HepG2 (cell line): ENCODE results near the gene MS4A10. TPM values are rescaled to one million over a fixed set of nuclear protein-coding genes. Genes with fewer than 3 reads are reported as not detected.
"Not testable (repeated sequence)": the region's sequence is repeated elsewhere in the genome, so short reads cannot be mapped to it uniquely, and the experiment has no call there.

ENCODE experiments used
- ATAC-seq: fragments of 200-7000 bp; cut with Tn5 transposase; 3 replicates; pipeline ENCODE4 v1.9.1; 2020; ENCODE audit warnings: mild to moderate bottlenecking, moderate library complexity
- BruUV-seq: library from RNA; stranded (reverse); fragments of 400-500 nt; replicated peaks from 2 replicates; lab custom pipeline; 2021; lab: Mats Ljungman, UMichigan
- CTCF ChIA-PET: fragments of 300-600 bp; formaldehyde crosslinking; extraction: SDS; loops from one replicate; lab custom pipeline; 2021; ENCODE audit warnings: low total read pairs, inconsistent platforms, low intra/inter-chr PET ratio; lab: Yijun Ruan, JAX
- POLR2A ChIA-PET: fragments of 350-600 bp; sonication (Branson Sonifier 250); formaldehyde crosslinking; loops from one replicate; lab custom pipeline; 2020; ENCODE audit warnings: antibody characterized with exemption, inconsistent platforms; lab: Yijun Ruan, JAX
- DNase-seq: peaks from one replicate; pipeline ENCODE4 v3.0.0-alpha.2; 2015; ENCODE audit warnings: low spot score
- FAIRE-seq: peaks from 3 replicates; lab custom pipeline; 2011; peaks lifted over from hg19 to GRCh38; lab: Jason Lieb, UNC
- H2AFZ ChIP-seq: one replicate; pipeline ENCODE4 v1.6.1; 2011; ENCODE audit warnings: low read length, inconsistent platforms
- H3K27ac ChIP-seq: fragments of 300-600 bp; 3 replicates; pipeline ENCODE4 v1.8.0; 2011; ENCODE audit warnings: mixed run types, mild to moderate bottlenecking, mixed read lengths, low read length, inconsistent platforms; ENCODE audit not compliant: insufficient read depth; ENCODE audit errors: extremely low read length
- H3K27me3 ChIP-seq, 2 experiments: fragments of 200-600 bp in 1 of 2; 2 replicates in 1 of 2; 3 replicates in 1 of 2; pipeline versions ENCODE4 v1.6.0 to v1.8.0; 2011; ENCODE audit warnings: low read length in 2 of 2, mild to moderate bottlenecking in 2 of 2, moderate library complexity in 2 of 2, inconsistent platforms in 1 of 2; ENCODE audit not compliant: insufficient read depth in 2 of 2, control insufficient read depth in 1 of 2
- H3K36me3 ChIP-seq, 2 experiments: fragments of 200-600 bp in 1 of 2; replicated peaks in 1 of 2; 2 replicates in 1 of 2; 3 replicates in 1 of 2; pipeline versions ENCODE4 v1.5.1 to v1.8.0; 2011; ENCODE audit warnings: low read length in 2 of 2, inconsistent platforms in 1 of 2; ENCODE audit not compliant: insufficient read depth in 2 of 2, control insufficient read depth in 1 of 2
- H3K4me1 ChIP-seq: 2 replicates; pipeline ENCODE4 v1.5.1; 2012; ENCODE audit warnings: low read length, inconsistent platforms; ENCODE audit not compliant: insufficient read depth
- H3K4me2 ChIP-seq: 2 replicates; pipeline ENCODE4 v1.6.0; 2011; ENCODE audit warnings: low read depth, low read length, inconsistent platforms
- H3K4me3 ChIP-seq, 3 experiments: fragments of 200-600 bp in 1 of 3; sonication (generic), shearing (Covaris generic) in 1 of 3; replicated peaks in 1 of 3; 2 replicates each; pipeline ENCODE4 v1.5.1; 2011 to 2016; ENCODE audit warnings: low read length in 3 of 3, inconsistent platforms in 2 of 3, low read depth in 2 of 3, mild to moderate bottlenecking in 2 of 3, control low read depth in 1 of 3, mixed read lengths in 1 of 3; ENCODE audit not compliant: insufficient read depth in 1 of 3
- H3K79me2 ChIP-seq: one replicate; pipeline ENCODE4 v1.6.1; 2011; ENCODE audit warnings: low read length, inconsistent platforms; ENCODE audit not compliant: insufficient read depth
- H3K9ac ChIP-seq: 2 replicates; pipeline ENCODE4 v1.6.0; 2011; ENCODE audit warnings: mild to moderate bottlenecking, low read depth, low read length, inconsistent platforms; ENCODE audit not compliant: insufficient read depth
- H3K9me3 ChIP-seq: 2 replicates; pipeline ENCODE4 v1.5.1; 2012; ENCODE audit warnings: mild to moderate bottlenecking, low read length
- H4K20me1 ChIP-seq: 2 replicates; pipeline ENCODE4 v1.6.0; 2011; ENCODE audit warnings: inconsistent platforms, mild to moderate bottlenecking, low read length, moderate library complexity; ENCODE audit not compliant: insufficient read depth
- FIP1L1 ChIP-seq: fragments of 200-400 bp; formaldehyde crosslinking; IDR thresholded peaks from 2 replicates; pipeline ENCODE4 v1.6.1; 2018; ENCODE audit warnings: low read depth, mild to moderate bottlenecking, low read length, moderate library complexity, borderline replicate concordance; ENCODE audit not compliant: insufficient read depth
- TBX3 ChIP-seq: fragments of 450-650 bp; IDR thresholded peaks from 2 replicates; pipeline ENCODE4 v1.6.1; 2017; ENCODE audit warnings: antibody characterized with exemption, mild to moderate bottlenecking, inconsistent platforms, borderline replicate concordance
- WGBS: methylation state at CpG from one replicate; pipeline ENCODE4 v1.1.6; 2017; ENCODE audit warnings: low lambda C conversion rate; 5-methylcytosine and 5-hydroxymethylcytosine counted together
- in situ Hi-C: cut with HindIII; loops from 2 replicates; pipeline ENCODE4 v1.10.0; 2017; ENCODE audit warnings: low pct_unique_long_range_greater_than_20kb; ENCODE audit not compliant: extremely low pct_ligation_motif_present
- intact Hi-C: fragments of 100-400 bp; cut with micrococcal nuclease; formaldehyde crosslinking; loops from one replicate; pipeline ENCODE4 v1.10.0; 2022; ENCODE audit not compliant: unreplicated experiment
- polyA plus RNA-seq, 8 experiments: library from polyadenylated mRNA; depleted of rRNA in 3 of 8; stranded (reverse) in 7 of 8; unstranded in 1 of 8; fragments of >200 nt; fragmentation: Illumina TruSeq in 4 of 8; extraction: Trizol in 4 of 8; gene quantifications; 2 replicates each; pipeline versions ENCODE4 v1.2.1 to v1.2.3, GENCODE V29; 2011 to 2016; ENCODE audit warnings: low read depth in 4 of 8, missing spikeins in 1 of 8, mixed read lengths in 1 of 8; ENCODE audit not compliant: insufficient read depth in 1 of 8
- total RNA-seq, 5 experiments: library from RNA; depleted of rRNA; stranded (reverse); fragments of >200 nt; fragmentation: Illumina TruSeq; extraction: Trizol; gene quantifications; 2 replicates each; pipeline ENCODE4 v1.2.3, GENCODE V29; 2016; ENCODE audit warnings: low read depth in 1 of 5

MS4A10 gene
- total and polyA plus RNA-seq, 2 of the 13 experiments (the other 11 are each of a cell fraction or from before 2014, with no cell fraction given), result not detected

GRCh38 chr11:60757231-60757800 is 27.8 kb upstream of the MS4A10 start:
- intact Hi-C loops, result no loop called here
- ATAC-seq (no peak), DNase-seq (no peak), FAIRE-seq (no peak)
- Histone ChIP-seq H3K4me2 (no peak overlapping the region), H3K9me3 (no peaks in the 10 kb centered on the region), H3K79me2 (no peaks in the 10 kb centered on the region), H3K27ac (no peak overlapping the region), H3K4me1 (peaks cover 4% of the 10 kb centered on the region; the same call in 1 of the 2 replicates), H3K36me3 (no peaks in the 10 kb centered on the region), H4K20me1 (no peaks in the 10 kb centered on the region), H3K27me3 (peaks cover 1 to 22% of the 10 kb centered on the region in 2 experiments; a peak in 2 of 5 replicates), H2AFZ (no peak overlapping the region), H3K4me3 (no peak overlapping the region), H3K9ac (no peak overlapping the region)
- TF ChIP-seq FIP1L1 (no peak), TBX3 (no peak)
- POLR2A ChIA-PET, result no interaction called here
- in situ Hi-C loops, result no loop called here
- CTCF ChIA-PET, result interaction anchor here (0.9 kb wide), 2 partner anchors 56 to 492 kb away, joined by 3 read pairs; no protein-coding TSS in a partner anchor
- no TSS peak for BruUV-seq
- 22% methylated on average over 14 of the region's 19 CpGs for WGBS

- ATAC-seq, H3K79me2 ChIP-seq, H3K4me2 ChIP-seq, H3K4me3 ChIP-seq, POLR2A ChIA-PET, CTCF ChIA-PET, DNase-seq, H3K36me3 ChIP-seq, H3K4me1 ChIP-seq, in situ Hi-C loops, intact Hi-C loops, FAIRE-seq, H3K9ac ChIP-seq, H2AFZ ChIP-seq, H3K9me3 ChIP-seq, H4K20me1 ChIP-seq, H3K27ac ChIP-seq, BruUV-seq: not testable (repeated sequence)
- WGBS, result 37% methylated on average over 4 of the region's 4 CpGs
- peaks cover 1 to 25% of the 10 kb centered on the region in 2 experiments; a peak in 3 of 5 replicates for H3K27me3 ChIP-seq
Measured at GRCh38 chr11:60758671-60759070, 26.5 kb upstream of the MS4A10 start.

GRCh38 chr11:60759438-60760225 is 25.5 kb upstream of the MS4A10 start:
- ATAC-seq, H3K4me2 ChIP-seq, BruUV-seq, DNase-seq, FAIRE-seq, H3K27ac ChIP-seq, POLR2A ChIA-PET, in situ Hi-C loops, H3K9me3 ChIP-seq, CTCF ChIA-PET, H4K20me1 ChIP-seq, H3K4me1 ChIP-seq, H3K36me3 ChIP-seq, H3K79me2 ChIP-seq, H3K9ac ChIP-seq, H3K4me3 ChIP-seq, H2AFZ ChIP-seq: not testable (repeated sequence)
- intact Hi-C loops, result loop anchor here (5.0 kb wide), 1 partner anchor 397 kb away; no protein-coding TSS in a partner anchor
- 24% methylated on average over 20 of the region's 22 CpGs for WGBS
- peaks cover 1 to 25% of the 10 kb centered on the region in 2 experiments; a peak in 3 of 5 replicates for H3K27me3 ChIP-seq
